Measurements from ENCODE around the gene ULBP2. TPM values are rescaled to one million over a fixed set of nuclear protein-coding genes. Genes with fewer than 3 reads are reported as not detected.
"Not testable (repeated sequence)": the region's sequence is repeated elsewhere in the genome, so short reads cannot be mapped to it uniquely, and the experiment has no call there.

ULBP2 gene
- total RNA-seq, 2 donors from 2014 or later: 0.32 to 0.40 TPM

GRCh38 chr6:149954328-149954983, 12.6 kb downstream of the ULBP2 start:
- H3K9me3 ChIP-seq; H3K27ac ChIP-seq; intact Hi-C loops (cut with DNase I); H3K36me3 ChIP-seq; DNase-seq (ENCODE audit: low spot score); H3K4me3 ChIP-seq; H3K4me1 ChIP-seq (replicated peaks): not testable (repeated sequence)
- WGBS: 3% methylated on average over 26 of the region's 53 CpGs
- H3K27me3 ChIP-seq (replicated peaks; ENCODE audit: insufficient read depth): peaks cover 18% of the 10 kb centered on the region

- DNase-seq (ENCODE audit: low spot score); H3K9me3 ChIP-seq; H3K36me3 ChIP-seq; H3K4me1 ChIP-seq (replicated peaks); H3K4me3 ChIP-seq; intact Hi-C loops (cut with DNase I); H3K27ac ChIP-seq: not testable (repeated sequence)
- peaks cover 18% of the 10 kb centered on the region for H3K27me3 ChIP-seq (replicated peaks; ENCODE audit: insufficient read depth)
- 9% methylated on average over 13 of the region's 21 CpGs for WGBS
Observed at GRCh38 chr6:149954984-149955653, 13.3 kb downstream of the ULBP2 start.

GRCh38 chr6:149955654-149956317, 14.0 kb downstream of the ULBP2 start:
- H3K27ac ChIP-seq: not testable (repeated sequence)
- WGBS: 25% methylated on average over 7 of the region's 7 CpGs

GRCh38 chr6:149958124-149958523, 16.3 kb downstream of the ULBP2 start:
- DNase-seq (ENCODE audit: low spot score); H3K9me3 ChIP-seq; H3K36me3 ChIP-seq; H3K27ac ChIP-seq; H3K4me1 ChIP-seq (replicated peaks); H3K4me3 ChIP-seq; intact Hi-C loops (cut with DNase I): not testable (repeated sequence)
- 43% methylated on average over 3 of the region's 3 CpGs for WGBS
- H3K27me3 ChIP-seq (replicated peaks; ENCODE audit: insufficient read depth): peaks cover 18% of the 10 kb centered on the region

More at GRCh38 chr6:149955654-149956317, 14.0 kb downstream of the ULBP2 start:
- intact Hi-C loops (cut with DNase I); H3K36me3 ChIP-seq; DNase-seq (ENCODE audit: low spot score); H3K4me1 ChIP-seq (replicated peaks); H3K9me3 ChIP-seq; H3K4me3 ChIP-seq: not testable (repeated sequence)
- peaks cover 18% of the 10 kb centered on the region for H3K27me3 ChIP-seq (replicated peaks; ENCODE audit: insufficient read depth)

- DNase-seq (ENCODE audit: low spot score); H3K36me3 ChIP-seq; H3K4me3 ChIP-seq; intact Hi-C loops (cut with DNase I); H3K9me3 ChIP-seq; H3K4me1 ChIP-seq (replicated peaks); H3K27ac ChIP-seq: not testable (repeated sequence)
- 74% methylated on average over 4 of the region's 4 CpGs for WGBS
- H3K27me3 ChIP-seq (replicated peaks; ENCODE audit: insufficient read depth): peaks cover 19% of the 10 kb centered on the region
Observed at GRCh38 chr6:149959806-149960205, 18.0 kb downstream of the ULBP2 start.

- no peak overlapping the region for H3K4me3 ChIP-seq
- H3K4me1 ChIP-seq (replicated peaks): peaks cover 9% of the 10 kb centered on the region
- TF ChIP-seq POLR2AphosphoS5 (IDR thresholded peaks at IDR 0.05): no peak
- TF ChIP-seq CTCF (IDR thresholded peaks at IDR 0.05): no peak
- TF ChIP-seq POLR2A (IDR thresholded peaks at IDR 0.05): no peak
- DNase-seq (ENCODE audit: low spot score): no peak
- H3K27ac ChIP-seq: no peak overlapping the region
- 67% methylated on average over 6 of the region's 6 CpGs for WGBS
- no peaks in the 10 kb centered on the region for H3K36me3 ChIP-seq
- no peaks in the 10 kb centered on the region for H3K9me3 ChIP-seq
- H3K27me3 ChIP-seq (replicated peaks; ENCODE audit: insufficient read depth): peaks cover 18% of the 10 kb centered on the region
- intact Hi-C loops (cut with DNase I): no loop called here
Observed at GRCh38 chr6:149960488-149960887, 18.7 kb downstream of the ULBP2 start.

- H3K27me3 ChIP-seq (replicated peaks; ENCODE audit: insufficient read depth): peaks cover 11% of the 10 kb centered on the region
- 75% methylated on average over 6 of the region's 6 CpGs for WGBS
- peaks cover 9% of the 10 kb centered on the region for H3K4me1 ChIP-seq (replicated peaks)
- intact Hi-C loops (cut with DNase I): no loop called here
- H3K27ac ChIP-seq: no peak overlapping the region
- no peaks in the 10 kb centered on the region for H3K9me3 ChIP-seq
- no peaks in the 10 kb centered on the region for H3K36me3 ChIP-seq
- no peak overlapping the region for H3K4me3 ChIP-seq
- TF ChIP-seq POLR2A (IDR thresholded peaks at IDR 0.05): no peak
- no peak for TF ChIP-seq POLR2AphosphoS5 (IDR thresholded peaks at IDR 0.05)
- no peak for TF ChIP-seq CTCF (IDR thresholded peaks at IDR 0.05)
- no peak for DNase-seq (ENCODE audit: low spot score)
Observed at GRCh38 chr6:149961728-149962425, 20.1 kb downstream of the ULBP2 start.
